PC-9 (cell line): Measurements from ENCODE around the gene RALB. TPM values are rescaled to one million over a fixed set of nuclear protein-coding genes. Genes with fewer than 3 reads are reported as not detected.

Source experiments
- BruUV-seq: library from RNA; stranded (reverse); fragments of 400-500 nt; replicated peaks from 2 replicates; lab custom pipeline; 2021; lab: Mats Ljungman, UMichigan
- CTCF ChIA-PET: fragments of 300-600 bp; sonication (Branson Sonifier 250); formaldehyde crosslinking; loops from one replicate; lab custom pipeline; 2022; ENCODE audit warnings: antibody characterized with exemption; lab: Charles Lee
- POLR2A ChIA-PET: fragments of 300-600 bp; sonication (Branson Sonifier 250); formaldehyde crosslinking; loops from one replicate; lab custom pipeline; 2022; ENCODE audit warnings: antibody characterized with exemption; ENCODE audit not compliant: unreplicated experiment; lab: Charles Lee
- DNase-seq, 2 experiments: peaks; one replicate each; pipeline versions ENCODE4 v3.0.0 to v3.0.0-alpha.2; 2015 to 2022; ENCODE audit warnings: mixed read lengths in 1 of 2
- H2AFZ ChIP-seq: fragments of 200-600 bp; sonication (generic); 2 replicates; pipeline ENCODE4 v1.8.1; 2017; ENCODE audit warnings: antibody characterized with exemption
- H3F3A ChIP-seq: fragments of 200-600 bp; sonication (generic); 2 replicates; pipeline ENCODE4 v1.8.1; 2017; ENCODE audit warnings: antibody characterized with exemption, mild to moderate bottlenecking, low read depth; ENCODE audit not compliant: insufficient read depth
- H3K27ac ChIP-seq: fragments of 200-600 bp; sonication (generic); 2 replicates; pipeline ENCODE4 v1.6.1; 2016; ENCODE audit warnings: mixed run types
- H3K27me3 ChIP-seq: fragments of 200-600 bp; sonication (generic); 2 replicates; pipeline ENCODE4 v1.6.1; 2016; ENCODE audit warnings: low read depth, mixed run types; ENCODE audit not compliant: insufficient read depth
- H3K36me3 ChIP-seq: fragments of 200-600 bp; sonication (generic); 2 replicates; pipeline ENCODE4 v1.6.1; 2016; ENCODE audit warnings: low read depth, mixed run types
- H3K4me1 ChIP-seq: fragments of 200-600 bp; sonication (generic); replicated peaks from 2 replicates; pipeline ENCODE4 v1.6.1; 2016; ENCODE audit warnings: mixed run types; ENCODE audit not compliant: insufficient read depth
- H3K4me2 ChIP-seq: fragments of 200-600 bp; sonication (generic); 2 replicates; pipeline ENCODE4 v1.6.1; 2017; ENCODE audit warnings: mixed run types
- H3K4me3 ChIP-seq: fragments of 200-600 bp; sonication (generic); 2 replicates; pipeline ENCODE4 v1.6.1; 2016; ENCODE audit warnings: mixed run types
- H3K79me2 ChIP-seq: fragments of 200-600 bp; sonication (generic); 2 replicates; pipeline ENCODE4 v1.6.1; 2017; ENCODE audit warnings: low read depth, mixed run types
- H3K9me2 ChIP-seq: fragments of 200-600 bp; sonication (generic); 2 replicates; pipeline ENCODE4 v1.8.1; 2017; ENCODE audit warnings: mild to moderate bottlenecking; ENCODE audit not compliant: insufficient read depth
- H3K9me3 ChIP-seq: fragments of 200-600 bp; sonication (generic); 2 replicates; pipeline ENCODE4 v1.8.1; 2016; ENCODE audit warnings: low read depth; ENCODE audit not compliant: insufficient read depth
- H4K20me1 ChIP-seq: fragments of 200-600 bp; sonication (generic); 2 replicates; pipeline ENCODE4 v1.8.1; 2017; ENCODE audit not compliant: insufficient read depth
- CTCF ChIP-seq: fragments of 200-600 bp; sonication (generic); conservative IDR thresholded peaks from 2 replicates; pipeline ENCODE4 v1.6.1; 2017; ENCODE audit warnings: mixed run types, antibody characterized with exemption, mild to moderate bottlenecking, moderate library complexity
- EZH2 ChIP-seq: fragments of 200-600 bp; sonication (generic); IDR thresholded peaks from 2 replicates; pipeline ENCODE4 v1.8.0; 2017; ENCODE audit warnings: antibody characterized with exemption, low read depth
- intact Hi-C: fragments of 100-400 bp; cut with micrococcal nuclease; formaldehyde crosslinking; loops from one replicate; pipeline ENCODE4 v1.10.0; 2022; ENCODE audit not compliant: unreplicated experiment
- total RNA-seq: library from RNA; stranded (reverse); gene quantifications from 2 replicates; pipeline ENCODE4 v1.2.3, GENCODE V29; 2021

The RALB gene
- total RNA-seq, 1 experiment from 2014 or later: 86.6 TPM

DNA sequence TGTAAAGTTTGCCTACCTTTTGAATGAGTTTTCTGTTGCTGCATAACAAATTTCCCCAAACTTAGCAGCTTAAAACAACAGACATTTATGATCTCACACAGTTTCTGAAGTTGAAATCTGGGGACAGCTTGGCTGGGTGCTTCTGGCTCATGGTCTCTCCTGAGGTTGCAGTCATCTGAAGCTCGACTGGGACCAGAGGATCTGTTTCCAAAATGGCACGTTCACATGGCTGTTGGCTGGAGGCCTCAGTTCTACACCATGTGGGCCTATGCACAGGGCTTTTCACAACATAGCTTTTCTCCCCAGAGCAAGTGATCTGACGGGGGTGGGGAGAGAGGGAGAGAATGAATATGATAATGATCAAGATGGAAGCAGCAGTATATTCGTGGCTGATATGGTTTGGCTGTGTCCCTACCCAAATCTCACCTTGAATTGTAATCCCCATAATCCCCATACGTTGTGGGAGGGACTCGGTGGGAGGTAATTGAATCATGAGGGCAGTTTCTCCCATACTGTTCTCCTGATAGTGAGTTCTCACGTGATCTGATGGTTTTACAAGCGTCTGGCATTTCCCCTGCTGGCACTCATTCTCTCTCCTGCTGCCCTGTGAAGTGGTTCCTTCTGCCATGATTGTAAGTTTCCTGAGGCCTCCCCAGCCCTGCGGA is 3.5 kb downstream of the RALB start:
- no TSS peak for BruUV-seq
- H3K79me2 ChIP-seq: peaks cover 74% of the 10 kb centered on the region
- no peak overlapping the region for H3K4me3 ChIP-seq
- no peak overlapping the region for H3K27ac ChIP-seq
- peaks cover 24% of the 10 kb centered on the region for H3K36me3 ChIP-seq
- DNase-seq: no peak
- TF ChIP-seq CTCF: no peak
- TF ChIP-seq EZH2: no peak
- peaks cover 36% of the 10 kb centered on the region for H3K4me1 ChIP-seq
- H3K27me3 ChIP-seq: no peaks in the 10 kb centered on the region
- no peaks in the 10 kb centered on the region for H3K9me2 ChIP-seq
- H2AFZ ChIP-seq: no peak overlapping the region
- H3F3A ChIP-seq: peaks cover 20% of the 10 kb centered on the region
- H3K4me2 ChIP-seq: no peak overlapping the region
- H3K9me3 ChIP-seq: peaks cover 6% of the 10 kb centered on the region; the same call in 1 of the 2 replicates
- CTCF ChIA-PET: no interaction called here
- intact Hi-C loops: no loop called here
- POLR2A ChIA-PET: no interaction called here
- peaks cover 13% of the 10 kb centered on the region; the same call in 1 of the 2 replicates for H4K20me1 ChIP-seq

DNA sequence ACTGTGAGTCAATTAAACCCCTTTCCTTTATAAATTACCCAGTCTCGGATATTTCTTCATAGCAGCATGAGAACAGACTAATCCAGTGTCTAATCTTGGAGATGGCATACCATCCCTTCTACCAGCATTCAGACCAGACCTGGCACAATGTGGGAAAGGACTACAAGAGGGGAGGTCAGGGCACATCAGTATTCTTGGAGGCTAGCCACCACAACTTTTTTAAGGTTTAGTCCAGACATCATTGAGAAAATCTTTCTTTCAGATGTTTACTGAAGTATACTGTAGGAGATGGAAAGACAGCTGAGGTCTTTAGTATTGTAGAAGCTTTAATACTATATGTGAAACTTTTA is 4.0 kb downstream of the RALB start:
- intact Hi-C loops: no loop called here
- peaks cover 79% of the 10 kb centered on the region for H3K79me2 ChIP-seq
- no peak for DNase-seq
- no peak overlapping the region for H2AFZ ChIP-seq
- BruUV-seq: no TSS peak
- peaks cover 6% of the 10 kb centered on the region; the same call in 1 of the 2 replicates for H3K9me3 ChIP-seq
- no peak overlapping the region for H3K4me3 ChIP-seq
- peaks cover 24% of the 10 kb centered on the region for H3K36me3 ChIP-seq
- no peak overlapping the region for H3K4me2 ChIP-seq
- no peaks in the 10 kb centered on the region for H3K27me3 ChIP-seq
- peaks cover 31% of the 10 kb centered on the region for H3K4me1 ChIP-seq
- ChIA-PET POLR2A (interaction anchor here (0.7 kb wide), 1 partner anchor 39 kb away, joined by 7 read pairs; no protein-coding TSS in a partner anchor), CTCF (no interaction called here)
- peaks cover 15% of the 10 kb centered on the region; the same call in 1 of the 2 replicates for H4K20me1 ChIP-seq
- H3K27ac ChIP-seq: no peak overlapping the region
- TF ChIP-seq EZH2 (no peak), CTCF (no peak)
- H3K9me2 ChIP-seq: no peaks in the 10 kb centered on the region
- H3F3A ChIP-seq: peaks cover 15% of the 10 kb centered on the region

DNA sequence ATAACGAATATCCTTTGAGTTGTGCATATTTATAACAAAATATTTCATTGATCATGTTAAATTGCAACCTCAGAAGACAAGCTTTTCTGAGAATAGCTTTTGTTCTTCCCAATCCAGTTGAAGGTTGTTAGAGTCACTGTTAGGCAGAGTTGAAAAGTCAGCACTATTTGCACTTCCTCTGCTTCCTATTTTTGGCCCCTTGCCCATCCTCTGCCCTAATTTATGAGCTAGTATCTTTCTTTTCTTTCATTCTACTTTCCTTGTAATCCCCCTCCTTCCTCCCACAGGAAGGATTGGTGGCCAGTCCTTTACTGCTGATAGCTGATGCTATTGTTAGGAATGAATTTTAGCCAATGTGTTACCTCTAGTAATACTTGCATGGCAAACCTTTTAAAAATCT is 4.9 kb downstream of the RALB start:
- no peak overlapping the region for H3K4me3 ChIP-seq
- H3K9me2 ChIP-seq: no peaks in the 10 kb centered on the region
- H3K4me2 ChIP-seq: no peak overlapping the region
- H3K4me1 ChIP-seq: peaks cover 25% of the 10 kb centered on the region
- intact Hi-C loops: no loop called here
- H3K27ac ChIP-seq: no peak overlapping the region
- peaks cover 6% of the 10 kb centered on the region; the same call in 1 of the 2 replicates for H3K9me3 ChIP-seq
- peaks cover 12% of the 10 kb centered on the region for H3F3A ChIP-seq
- peaks cover 88% of the 10 kb centered on the region for H3K79me2 ChIP-seq
- TF ChIP-seq CTCF: no peak
- no peak for TF ChIP-seq EZH2
- H3K36me3 ChIP-seq: peaks cover 24% of the 10 kb centered on the region
- CTCF ChIA-PET: no interaction called here
- peaks cover 15% of the 10 kb centered on the region for H4K20me1 ChIP-seq
- no TSS peak for BruUV-seq
- DNase-seq: no peak
- no peaks in the 10 kb centered on the region for H3K27me3 ChIP-seq
- H2AFZ ChIP-seq: no peak overlapping the region
- POLR2A ChIA-PET: no interaction called here
